Smooth muscle cell of the brain vasculature (primary cell): ENCODE data around the gene CYP4B1.
"Not testable (repeated sequence)": the region's sequence is repeated elsewhere in the genome, so short reads cannot be mapped to it uniquely, and the experiment has no call there.

Experiments used
- DNase-seq: peaks from one replicate; pipeline ENCODE4 v3.0.0-alpha.2; 2012; ENCODE audit warnings: low read depth, low spot score

The CYP4B1 gene

DNA sequence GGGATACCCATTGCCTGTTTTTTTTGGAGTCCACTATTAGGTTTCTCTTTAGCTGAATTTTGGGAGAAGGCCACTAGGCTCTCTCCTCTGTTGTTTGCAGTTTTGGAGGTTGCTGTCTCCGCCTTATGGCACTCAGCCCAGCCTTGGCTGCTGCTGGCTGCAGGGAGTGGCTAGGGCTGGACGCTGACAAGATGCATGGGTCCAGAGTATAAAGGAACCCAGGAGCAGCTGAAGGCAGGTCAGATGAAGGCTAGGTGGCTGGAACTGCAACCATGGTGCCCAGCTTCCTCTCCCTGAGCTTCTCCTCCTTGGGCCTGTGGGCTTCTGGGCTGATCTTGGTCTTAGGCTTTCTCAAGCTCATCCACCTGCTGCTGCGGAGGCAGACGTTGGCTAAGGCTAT, at the start of gene CYP4B1:
Gene CYP4B1, plus strand, starts transcription at position 237 of the 400 bp plus-strand sequence. Its CDS starts 36 bp downstream, at position 273.
- DNase-seq = no peak

DNA sequence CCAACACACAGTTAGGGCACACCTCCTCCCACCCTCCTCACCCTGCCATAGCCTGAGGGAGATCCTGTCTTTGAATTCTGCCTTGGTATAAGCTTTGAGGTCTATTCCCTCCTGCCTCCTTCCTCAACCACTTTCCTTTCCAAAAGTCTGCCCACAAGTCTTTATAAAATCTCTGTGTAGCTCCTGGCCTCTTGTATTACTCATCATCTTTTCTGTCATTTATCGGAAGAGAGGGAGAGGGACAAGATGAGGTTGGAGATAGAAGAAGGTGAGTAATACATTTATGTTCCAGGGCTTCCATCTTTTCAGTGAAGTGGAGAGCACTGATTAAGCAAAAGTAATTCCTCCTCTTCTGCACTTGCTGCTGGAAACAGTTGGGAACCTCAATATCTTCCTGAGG, 49.4 kb upstream of the CYP4B1 start:
- DNase-seq = no peak

DNA sequence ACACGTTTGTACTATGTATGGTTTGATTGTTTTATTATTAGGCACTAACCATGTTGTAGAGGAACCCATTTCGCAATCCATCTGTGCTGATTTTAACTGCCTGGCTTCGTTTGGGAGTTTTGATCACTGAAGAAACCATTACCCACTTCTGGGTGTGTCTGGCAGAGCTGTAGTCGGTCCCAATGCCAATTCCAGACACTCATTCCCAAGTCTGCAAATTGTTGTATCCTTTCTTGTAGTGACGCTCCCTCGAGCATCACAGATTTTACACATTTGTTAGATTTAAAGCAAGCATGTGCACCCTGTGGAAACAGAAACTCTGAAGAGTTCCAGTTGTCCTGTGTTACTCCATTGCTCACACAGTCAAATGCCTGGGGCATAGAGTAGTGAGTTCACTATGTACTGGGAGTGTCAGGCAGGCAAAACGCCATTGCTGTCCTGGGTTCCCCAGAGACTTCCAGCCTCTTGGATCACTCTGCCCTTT, 48.9 kb upstream of the CYP4B1 start:
- DNase-seq = no peak

DNA sequence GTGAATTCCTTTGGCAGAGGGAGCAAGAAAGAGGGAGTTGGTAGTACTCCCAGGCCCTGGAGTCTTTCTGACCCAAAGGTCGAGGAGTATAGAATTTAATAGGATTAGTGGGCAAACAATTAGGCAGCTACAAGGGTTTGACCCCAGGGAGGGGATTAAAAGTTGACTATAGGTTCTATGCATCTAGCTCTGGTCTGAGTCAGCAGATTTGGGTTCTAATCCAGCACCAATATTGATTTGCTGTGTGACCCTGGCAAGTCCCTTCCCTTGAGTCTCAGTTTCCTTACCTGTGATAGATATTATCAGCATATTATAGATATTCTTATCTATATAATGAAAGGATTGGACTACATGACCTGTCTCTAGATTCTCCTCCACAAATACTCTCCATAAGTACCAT, 44.9 kb upstream of the CYP4B1 start:
- no peak for DNase-seq

DNA sequence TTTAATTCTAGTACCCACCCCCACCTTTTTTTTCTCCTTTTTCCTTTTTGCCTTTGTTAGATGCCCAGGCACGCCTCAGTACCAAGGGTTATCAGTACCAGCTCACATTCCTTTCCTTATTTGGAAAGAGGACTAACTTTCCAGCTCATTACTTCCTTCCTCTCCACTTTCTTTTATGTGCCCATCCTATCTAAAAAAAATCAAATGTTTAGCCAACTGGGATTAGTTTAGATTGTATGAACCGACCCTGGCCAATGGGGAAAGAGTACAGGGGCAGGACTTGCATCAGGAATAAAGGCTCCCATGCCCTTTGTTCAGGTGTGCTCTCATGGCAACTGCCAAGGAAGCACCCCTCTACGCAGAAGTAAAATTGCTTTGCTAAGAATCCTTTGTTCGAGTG, 44.1 kb upstream of the CYP4B1 start:
- not testable (repeated sequence) for DNase-seq

DNA sequence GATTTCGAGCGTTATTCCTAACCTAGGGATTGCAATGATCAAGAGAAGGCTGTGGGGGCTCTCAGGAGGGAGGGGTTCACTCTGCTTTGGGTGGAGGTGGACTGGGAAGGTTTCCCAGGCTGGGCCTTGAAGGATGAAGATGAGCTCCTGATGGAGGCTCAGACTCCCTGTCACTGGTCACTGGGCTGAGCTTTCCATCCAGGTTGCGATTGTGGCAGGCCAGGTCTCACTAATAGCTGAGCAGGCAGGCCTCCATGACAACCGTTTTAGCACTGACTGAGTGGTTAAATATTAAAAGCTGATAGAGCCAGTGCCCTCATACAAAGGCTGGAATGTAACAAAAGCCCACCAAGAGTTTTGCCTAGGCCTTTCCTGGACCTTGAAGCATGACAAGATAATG, 43.7 kb upstream of the CYP4B1 start:
- no peak for DNase-seq

DNA sequence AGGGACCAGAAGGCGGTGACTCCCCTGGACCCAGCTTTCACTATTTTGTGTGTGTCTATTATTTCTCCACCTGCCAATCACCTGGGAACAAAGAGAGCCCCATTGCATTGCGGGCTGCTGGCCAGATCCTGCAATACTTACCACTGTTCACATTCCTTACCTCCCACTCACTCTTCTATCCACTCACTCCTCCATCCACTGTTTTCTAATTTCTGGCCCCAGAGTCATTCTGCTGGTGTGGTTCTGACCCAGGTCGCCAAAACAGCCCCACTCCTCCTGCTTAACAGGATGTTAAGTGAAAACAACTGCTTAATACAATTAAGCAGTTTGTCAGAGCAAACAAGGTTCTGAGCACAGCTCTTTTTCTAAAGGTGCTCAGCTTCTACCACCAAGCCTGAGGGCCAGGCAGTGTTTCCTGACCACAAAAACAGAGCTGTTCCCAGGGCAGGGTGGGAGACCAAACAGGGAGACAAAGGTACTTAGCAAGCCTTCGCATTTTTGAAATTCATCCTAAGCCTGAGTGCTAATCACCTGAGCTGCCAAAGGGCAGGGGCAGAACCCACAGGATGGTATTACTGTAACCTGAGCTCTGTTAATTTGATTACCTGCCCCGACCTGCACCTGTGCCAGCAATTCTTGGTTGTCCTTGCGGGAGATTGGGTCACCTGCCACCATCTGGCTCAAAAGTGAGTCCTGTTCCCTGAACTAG, 41.4 kb upstream of the CYP4B1 start:
- no peak for DNase-seq

DNA sequence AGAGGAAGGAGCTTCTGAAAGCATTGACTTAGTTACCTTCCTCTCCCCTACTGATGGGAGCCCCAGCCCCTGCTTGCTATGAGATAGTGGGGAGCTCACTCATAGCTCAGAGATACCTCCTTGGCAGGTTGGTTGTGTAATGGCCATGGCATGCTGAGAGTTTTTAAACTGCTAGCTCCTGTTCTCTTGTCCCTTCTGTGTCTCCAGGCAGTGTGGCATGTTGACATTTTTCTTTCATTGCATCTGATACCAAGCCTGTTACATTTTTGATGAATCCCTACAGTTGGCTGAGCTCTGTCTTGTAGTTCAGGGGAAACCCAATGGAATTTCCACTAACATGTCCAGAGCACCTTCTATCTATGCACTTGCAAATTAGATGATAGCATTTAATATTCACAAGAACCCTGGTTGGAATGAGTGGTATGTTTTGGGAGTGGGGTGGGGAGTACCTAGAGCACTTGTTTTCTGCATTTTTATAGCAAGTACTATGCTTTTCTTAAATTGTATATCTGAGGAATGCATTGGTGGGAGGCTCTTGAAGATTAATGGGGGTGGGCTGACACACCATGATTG, 40.8 kb upstream of the CYP4B1 start:
- no peak for DNase-seq

DNA sequence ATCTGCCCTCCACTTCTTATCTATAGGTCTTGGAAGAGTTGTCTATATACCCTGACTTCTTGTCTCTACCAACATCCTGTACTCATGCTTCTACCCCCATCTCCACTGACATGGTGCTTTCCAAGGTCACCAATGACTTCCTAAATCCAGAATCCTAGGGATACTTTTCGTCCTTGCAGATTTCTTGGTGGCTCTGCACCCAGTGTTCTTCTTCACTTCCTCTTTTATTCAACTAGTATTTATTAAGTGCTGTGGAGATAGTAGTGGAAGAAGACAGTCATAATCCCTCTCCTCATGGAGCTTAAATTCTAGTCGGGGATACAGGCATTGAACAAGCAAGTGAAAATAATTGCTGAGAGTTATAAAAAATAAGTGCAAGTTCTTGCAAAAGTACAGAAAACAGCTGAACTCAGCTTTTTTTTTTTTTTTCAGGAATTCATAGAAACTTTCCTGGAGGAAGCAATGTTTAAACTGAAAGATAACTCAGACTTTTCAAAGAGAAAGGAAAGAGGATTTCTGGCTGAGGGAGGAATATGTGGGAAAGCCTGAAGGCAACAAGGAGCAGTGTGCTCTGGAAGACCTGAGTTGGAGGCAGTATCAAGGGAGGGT, 38.2 kb upstream of the CYP4B1 start:
- DNase-seq = no peak

DNA sequence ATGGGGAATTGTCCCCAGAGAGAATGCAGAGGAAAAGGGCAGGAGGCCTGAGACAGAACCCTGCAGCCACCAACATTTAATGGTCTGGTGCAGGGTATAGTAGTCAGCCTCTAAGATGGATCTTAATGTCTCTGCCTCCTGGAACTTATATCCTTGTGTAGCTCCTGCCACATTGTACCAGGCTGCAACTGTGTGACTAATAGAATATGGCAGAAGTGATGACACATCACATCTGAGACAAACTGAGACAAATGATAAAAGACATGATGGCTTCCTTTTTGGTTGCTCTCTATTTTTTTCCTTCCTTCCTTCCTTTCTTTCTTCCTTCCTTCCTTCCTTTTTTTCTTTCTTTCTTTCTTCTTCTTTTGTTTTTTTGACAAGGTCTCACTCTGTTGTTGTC, 37.1 kb upstream of the CYP4B1 start:
- no peak for DNase-seq

DNA sequence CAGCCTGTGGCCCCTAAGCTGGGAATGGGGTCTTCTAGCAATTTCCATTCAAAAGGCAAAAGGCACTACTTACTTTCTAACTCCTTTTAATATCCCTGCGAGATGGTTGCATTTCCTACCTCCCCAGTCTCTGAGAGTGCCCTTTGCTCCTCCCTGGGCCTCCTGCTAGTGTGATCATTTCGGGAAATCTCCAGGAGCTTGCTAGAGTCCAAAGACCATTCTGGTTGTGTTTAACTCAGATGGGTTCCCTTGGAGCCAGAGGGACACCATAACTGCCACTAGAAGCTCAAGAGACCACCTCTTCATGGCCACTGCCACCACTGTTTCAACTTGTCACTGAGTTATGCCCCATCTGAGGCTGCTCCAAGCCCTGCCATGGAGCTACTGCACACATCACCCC, 34.4 kb upstream of the CYP4B1 start:
- DNase-seq = no peak

DNA sequence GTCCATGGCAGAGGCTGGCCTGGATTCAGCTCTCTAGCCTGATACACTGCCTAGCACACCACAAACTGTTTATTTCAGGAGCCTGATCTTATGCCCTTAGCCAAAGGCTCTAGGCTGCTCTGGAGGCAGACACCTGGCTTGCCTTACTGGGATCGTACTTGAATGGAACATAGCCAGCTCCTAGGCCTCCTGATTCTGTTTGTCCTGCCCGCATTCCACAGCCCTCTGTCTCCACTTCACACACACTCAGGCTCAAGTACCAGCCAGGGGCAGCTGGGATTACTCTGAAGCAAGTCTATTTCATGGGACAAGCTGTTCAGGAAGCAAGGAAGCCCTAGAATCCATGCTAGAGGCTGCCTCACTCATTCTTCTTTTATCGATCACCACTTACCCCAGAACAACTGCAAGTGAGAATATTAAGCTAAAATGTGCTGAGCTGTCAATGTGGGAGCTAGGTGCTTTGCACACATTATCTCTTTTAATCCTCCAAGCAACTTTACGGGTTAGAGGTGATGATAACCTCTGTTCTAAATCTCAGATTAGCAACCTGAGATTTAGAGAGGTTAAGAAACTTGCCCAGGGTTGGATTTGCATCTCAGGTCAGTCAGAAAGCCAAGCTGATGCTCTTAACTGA, 31.1 kb upstream of the CYP4B1 start:
- no peak for DNase-seq

DNA sequence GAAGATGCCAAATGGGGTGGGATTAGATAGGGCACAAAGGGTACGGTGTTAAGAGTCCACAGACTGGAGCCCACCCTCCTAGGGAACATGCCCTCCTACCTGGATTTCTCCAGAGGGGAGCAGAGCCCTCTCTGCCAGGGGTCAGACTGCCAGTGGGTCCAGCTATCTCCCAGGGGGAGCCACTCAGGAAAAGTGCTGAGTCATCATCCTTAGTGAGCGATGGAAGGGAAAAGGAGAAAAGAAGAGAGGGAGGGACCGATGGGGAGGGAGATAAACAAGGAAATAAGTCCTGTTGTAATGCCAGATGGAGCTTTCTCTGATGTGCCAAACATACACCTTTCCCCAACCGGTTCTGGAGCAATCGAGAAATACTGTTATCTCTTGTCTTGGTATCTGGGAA, 30.4 kb upstream of the CYP4B1 start:
- DNase-seq = no peak

DNA sequence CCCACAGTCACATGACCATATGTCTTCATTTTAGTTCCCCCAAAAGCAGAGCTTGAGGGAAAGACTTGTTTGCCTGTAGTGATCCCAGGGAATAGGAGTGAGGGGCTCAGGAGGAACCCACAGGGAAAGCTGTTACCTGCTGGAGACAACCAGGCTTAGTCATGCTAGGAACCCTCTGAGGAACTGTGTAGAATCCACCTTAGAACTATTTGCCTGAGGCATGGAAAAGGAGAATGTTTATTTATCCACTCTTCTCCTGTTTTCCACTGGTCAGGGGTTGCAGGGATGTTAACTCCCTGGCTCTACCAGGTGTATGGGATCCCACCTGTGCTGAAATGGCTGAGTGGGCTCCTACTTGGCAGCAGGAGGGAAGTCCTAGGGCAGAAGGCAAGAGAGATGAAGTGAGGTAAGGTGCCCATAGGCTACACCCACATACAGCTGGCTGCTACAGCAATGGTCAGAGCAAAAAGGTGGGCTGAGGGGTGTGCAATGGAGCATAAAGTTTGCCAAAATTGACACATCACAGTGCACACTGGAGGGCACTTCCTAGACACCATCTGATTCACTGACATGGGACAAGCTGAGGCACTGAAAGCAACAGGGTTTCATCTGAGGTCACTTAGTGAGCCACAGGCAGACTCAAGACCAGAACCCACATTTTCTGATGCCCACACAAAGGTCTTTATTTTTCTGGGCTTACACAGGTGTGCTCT, 29.7 kb upstream of the CYP4B1 start:
- DNase-seq = no peak

DNA sequence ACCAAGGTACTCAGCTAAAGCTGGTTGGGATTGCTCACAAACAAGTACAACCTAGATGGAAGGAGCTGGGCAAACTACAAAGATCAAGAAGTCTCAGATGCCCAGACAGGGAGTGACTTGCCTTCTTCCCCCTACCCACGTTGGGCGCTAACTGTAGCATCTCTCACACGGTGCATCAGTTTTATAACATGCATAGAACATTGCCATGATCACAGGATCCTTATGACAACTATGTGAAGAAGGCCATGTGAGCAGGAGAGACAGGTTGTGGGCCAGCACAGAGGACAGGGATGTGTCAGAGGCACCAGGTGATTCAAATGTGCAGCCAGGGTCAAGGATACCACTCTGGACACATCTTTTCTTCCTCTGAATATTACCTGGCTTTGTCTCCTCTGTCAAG, 28.3 kb upstream of the CYP4B1 start:
- no peak for DNase-seq

DNA sequence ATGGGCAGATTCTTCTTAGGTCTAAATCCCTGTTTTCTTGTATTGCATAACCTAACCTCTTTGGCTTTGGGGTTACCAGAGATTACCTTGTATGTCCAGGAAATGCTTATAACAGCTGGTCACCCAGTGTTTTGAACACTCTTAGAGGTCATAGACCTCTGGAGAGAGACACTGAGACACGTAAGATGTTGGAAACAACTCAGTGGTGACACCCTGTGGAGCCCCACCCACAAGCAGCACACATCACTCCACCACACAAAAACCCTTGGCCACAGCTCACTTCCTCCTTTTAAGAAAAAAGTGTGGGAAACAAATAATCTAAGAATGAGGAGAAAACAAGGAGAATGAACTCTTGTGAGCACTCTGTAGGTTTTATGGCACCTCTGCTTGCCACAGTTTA, 26.3 kb upstream of the CYP4B1 start:
- no peak for DNase-seq

DNA sequence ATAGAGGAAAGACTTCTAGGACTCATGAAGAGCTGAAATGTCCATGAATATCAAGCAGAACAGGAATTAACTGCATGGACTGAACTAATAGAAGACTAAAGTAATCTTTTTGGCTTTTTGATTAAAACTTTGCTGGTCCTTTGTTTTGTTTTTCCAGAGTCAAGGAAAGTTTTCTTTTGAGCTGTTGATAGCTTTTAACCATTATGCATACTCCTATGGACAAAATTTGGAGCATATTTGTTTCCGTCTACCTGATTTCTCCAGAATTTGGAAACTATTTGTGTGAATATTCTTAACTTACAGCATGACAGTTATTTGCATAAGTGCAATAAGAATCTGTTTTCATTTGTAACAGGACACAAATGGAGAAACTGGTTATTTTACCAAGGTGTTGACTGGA, 24.5 kb upstream of the CYP4B1 start:
- no peak for DNase-seq

DNA sequence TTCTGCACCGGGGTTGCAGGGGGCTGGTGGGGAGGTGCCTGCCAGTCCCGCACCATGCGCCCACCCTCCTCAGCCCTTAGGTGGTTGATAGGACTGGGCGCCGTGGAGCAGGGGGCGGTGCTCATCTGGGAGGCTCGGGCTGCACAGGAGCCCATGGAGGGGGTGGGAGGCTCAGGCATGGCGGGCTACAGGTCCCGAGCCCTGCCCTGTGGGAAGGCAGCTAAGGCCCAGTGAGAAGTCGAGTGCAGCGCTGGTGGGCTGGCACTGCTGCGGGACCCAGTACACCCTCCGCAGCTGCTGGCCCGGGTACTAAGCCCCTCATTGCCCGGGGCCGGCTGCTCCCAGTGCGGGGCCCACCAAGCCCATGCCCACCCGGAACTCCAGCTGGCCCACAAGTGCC, 20.4 kb upstream of the CYP4B1 start:
- DNase-seq = not testable (repeated sequence)

DNA sequence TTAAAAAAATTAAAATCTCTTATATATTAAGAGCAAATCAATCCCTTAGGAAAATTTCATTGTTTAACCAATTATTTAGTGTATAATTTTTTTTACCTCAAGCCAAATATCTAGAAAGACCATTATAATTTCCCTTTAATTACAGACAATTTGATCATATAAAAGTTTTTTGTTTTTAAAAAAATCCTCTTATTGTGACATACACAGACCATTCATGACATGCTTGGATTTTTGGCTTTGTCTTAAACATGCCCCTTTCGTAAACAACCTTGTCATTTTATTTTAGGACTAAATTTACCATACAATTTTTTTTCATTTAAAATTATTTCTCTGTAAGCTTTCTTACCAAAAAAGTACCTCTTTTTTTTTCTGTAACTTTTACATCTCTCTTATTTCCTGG, 14.2 kb upstream of the CYP4B1 start:
- DNase-seq = no peak

DNA sequence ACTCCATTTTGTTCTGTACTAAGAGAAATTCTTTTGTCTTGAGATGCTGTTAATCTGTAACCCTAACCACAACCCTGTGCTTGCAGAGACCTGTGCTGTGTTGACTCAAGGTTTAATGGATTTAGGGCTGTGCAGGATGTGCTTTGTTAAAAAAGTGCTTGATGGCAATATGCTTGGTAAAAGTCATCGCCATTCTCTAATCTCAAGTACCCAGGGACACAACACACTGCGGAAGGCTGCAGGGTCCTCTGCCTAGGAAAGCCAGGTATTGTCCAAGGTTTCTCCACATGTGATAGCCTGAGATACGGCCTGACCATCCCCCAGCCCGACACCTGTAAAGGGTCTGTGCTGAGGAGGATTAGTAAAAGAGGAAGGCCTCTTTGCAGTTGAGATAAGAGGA, 10.2 kb upstream of the CYP4B1 start:
- not testable (repeated sequence) for DNase-seq

DNA sequence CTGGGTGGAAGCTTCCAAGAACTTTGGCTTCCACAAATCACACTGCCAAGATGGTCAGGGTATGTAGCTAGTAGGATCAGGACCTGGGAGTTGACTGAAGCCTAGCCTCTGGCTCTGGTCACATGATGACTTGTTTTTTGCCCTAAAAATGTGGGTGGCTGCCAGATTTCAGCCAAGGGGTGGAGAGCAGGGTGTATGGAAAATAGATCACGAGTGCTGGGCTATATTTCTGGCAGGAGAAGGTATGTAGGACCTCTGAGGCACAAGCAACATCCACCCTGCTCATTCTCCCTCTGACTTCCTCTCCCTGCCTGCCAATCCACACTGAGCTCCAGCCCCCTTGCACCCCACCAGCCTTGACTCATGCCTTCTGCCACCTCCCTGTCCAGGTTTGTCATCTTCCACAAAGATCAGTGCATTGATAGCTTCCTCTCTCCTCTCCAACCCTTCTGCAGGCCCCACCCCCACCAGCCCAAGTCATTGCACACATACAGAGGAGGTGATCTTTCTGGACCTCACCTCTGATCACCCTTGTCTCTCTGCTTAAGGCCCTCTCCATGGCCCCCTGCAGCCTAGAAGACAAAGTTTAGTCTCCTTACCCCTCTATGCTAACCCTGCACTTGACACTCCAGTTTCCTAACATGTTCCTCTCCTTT, 8.3 kb upstream of the CYP4B1 start:
- DNase-seq = no peak

DNA sequence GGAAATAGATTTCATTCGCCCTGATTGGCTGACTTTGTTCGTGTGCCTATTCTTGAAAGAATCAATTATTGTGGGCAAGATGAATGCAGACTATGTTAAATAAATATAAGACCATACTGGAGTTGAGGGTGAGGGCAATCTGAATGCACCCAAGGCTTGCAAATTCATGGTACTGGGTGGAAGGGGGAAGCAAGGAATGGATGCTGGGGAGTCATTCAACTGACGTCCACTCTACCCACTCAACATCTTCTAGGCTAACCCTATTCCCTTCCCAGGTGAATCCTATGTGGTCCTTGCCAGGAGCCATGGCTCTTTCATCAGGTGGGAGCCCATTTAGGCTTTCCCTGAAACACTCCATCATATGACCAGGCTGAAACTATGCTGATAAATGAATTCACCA, 5.7 kb upstream of the CYP4B1 start:
- DNase-seq = no peak
